ENCODE measurements around the gene PPFIBP2. TPM values are rescaled to one million over a fixed set of nuclear protein-coding genes. Genes with fewer than 3 reads are reported as not detected.

Gene PPFIBP2
- total RNA-seq, 2 donors from 2014 or later, result 63.5 to 81.1 TPM

DNA sequence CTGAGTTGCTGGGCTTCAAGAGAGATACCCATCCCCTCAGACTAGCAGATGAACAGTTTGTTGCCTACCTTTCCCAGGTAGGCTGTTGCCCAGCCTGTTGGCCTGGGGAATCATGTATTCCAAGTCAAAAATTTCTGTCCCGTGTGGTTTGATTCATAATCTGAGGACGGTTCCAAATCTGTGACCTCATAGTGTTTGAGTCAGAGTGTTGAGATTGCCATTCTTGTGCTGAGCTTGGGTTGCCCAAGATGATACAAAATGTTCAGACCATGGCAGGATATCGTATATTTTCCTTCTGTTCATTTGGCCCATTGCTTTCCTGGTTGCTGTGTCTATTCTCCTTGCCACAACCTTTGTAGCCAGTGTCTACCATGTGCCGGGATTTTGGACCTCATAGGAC is 95.2 kb downstream of the PPFIBP2 start:
- intact Hi-C loops (cut with DNase I, micrococcal nuclease), result no loop called here
- ATAC-seq, result no peak
- no peak for DNase-seq

DNA sequence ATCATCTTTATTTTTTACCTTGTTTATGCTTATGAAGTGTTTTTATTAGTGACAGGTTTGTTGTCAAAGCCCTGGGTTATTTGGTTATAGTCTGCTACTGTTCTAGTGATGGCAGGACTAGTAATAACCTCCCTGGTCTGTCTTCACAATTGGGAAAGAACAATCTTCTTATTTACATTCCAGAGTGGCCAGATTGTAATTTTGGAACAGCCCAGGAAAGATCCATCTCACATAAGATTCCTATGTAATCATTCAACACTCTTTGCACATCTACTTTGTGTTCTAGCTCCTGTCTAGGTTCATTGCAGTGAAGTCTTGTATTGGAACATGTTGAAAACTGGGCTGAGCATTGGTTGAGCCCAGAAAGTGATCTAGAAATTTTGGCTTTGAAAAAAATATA is 95.7 kb downstream of the PPFIBP2 start:
- ATAC-seq (no peak), DNase-seq (no peak)
- intact Hi-C loops (cut with DNase I, micrococcal nuclease), result no loop called here

DNA sequence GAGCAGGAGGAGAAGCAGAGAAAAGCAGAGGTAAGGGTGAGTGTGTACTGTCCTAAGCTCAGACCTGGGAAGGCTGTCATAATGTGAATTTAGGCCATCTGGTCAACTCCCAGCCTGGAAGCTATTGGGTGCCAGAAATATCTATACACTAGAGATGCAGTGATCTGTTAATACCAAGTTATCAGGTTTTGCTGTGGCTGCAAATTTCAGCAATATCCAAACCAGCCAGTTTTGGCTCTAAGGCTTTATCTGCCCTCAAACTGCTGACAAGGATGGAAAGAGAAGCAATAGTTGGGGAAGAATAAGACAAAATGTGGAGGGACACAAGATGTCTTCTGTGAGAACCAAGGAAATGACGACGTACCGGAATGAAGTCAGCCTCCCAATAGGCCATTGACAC is 96.6 kb downstream of the PPFIBP2 start:
- ATAC-seq, result no peak
- no peak for DNase-seq
- intact Hi-C loops (cut with DNase I, micrococcal nuclease), result no loop called here

DNA sequence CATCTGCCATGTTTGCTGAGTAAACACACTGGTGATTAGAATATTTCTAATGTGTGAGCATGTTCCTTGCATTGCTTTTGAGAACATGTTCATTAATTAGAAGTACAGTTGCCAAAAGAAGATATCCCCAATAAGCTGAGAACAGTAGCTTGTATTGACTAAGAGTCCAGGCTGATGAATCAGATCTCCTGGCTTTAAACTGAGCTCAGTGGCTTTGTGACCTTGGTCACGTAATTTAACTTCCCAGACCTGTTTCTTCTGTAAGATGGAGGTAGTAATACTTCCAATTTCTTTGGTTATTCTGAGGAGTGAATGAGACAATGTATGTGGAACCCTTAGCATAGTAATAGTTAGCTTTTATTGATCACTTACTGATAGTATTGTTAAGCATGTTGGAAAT is 97.6 kb downstream of the PPFIBP2 start:
- intact Hi-C loops (cut with DNase I, micrococcal nuclease), result no loop called here
- DNase-seq (no peak), ATAC-seq (no peak)

DNA sequence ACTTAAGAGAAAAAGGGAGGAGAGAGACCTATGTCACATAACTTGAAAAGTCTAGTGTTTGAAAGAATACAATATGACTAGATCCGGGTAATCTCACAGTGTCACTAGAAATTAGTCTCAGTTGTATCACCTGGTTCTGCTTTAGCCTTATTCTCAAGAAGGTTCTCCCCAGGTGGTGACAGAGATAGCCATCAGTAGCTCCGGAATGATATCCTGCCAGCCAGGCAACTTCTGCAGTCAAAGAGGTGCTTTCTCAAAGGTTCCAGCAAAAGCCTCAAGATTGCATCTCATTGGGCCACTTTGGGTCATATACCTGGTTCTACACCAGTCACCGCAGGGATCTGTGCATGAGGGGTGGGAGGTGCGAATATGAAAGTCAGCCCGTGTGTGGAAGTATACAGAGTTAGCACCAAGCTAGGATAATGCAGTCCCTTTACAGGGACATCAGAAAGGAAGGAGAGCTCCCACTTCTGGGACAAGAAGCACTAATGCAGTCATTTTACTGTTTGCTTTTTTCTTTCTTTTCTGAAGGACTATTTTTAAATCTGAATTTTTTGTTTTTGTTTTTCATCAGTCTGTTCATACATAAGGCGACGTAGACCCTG is 98.4 kb downstream of the PPFIBP2 start:
- intact Hi-C loops (cut with DNase I, micrococcal nuclease), result no loop called here
- ATAC-seq (no peak), DNase-seq (no peak)

DNA sequence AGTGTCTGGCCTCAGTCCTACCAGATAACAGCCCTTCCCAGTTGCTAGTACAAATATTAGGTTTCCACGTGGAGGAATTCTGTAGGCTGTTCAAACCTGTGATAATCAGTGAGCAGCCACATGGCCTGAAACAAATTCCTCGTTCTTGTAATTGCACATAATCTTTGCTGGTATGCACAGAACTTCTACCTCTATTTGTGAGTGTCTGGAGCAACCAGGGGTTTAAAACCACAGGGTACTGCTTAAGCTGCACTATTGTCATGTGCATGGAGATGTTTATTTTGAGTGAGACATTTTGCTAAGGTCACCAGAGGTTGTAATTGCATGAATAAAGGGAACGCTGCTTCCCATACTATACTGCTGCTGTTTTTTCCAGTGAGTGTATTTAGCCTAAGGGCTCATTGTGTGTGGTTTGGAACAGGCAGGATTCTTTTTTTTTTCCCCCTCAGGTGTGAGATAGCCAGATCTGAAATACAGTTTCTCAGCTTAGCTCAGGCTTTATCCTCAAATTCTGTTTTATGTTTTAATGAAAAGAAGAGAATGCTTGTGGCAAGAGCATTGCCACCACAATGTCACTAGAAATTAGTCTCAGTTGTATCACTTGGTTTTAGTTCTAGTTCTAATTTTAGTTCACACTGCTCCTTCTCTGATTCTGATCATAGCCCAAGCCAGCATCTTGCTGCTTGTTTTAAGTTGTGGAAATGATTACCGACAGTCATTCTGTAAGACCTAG is 99.0 kb downstream of the PPFIBP2 start:
- ATAC-seq (peak; percentile 34), DNase-seq (no peak)
- intact Hi-C loops (cut with DNase I, micrococcal nuclease), result no loop called here

DNA sequence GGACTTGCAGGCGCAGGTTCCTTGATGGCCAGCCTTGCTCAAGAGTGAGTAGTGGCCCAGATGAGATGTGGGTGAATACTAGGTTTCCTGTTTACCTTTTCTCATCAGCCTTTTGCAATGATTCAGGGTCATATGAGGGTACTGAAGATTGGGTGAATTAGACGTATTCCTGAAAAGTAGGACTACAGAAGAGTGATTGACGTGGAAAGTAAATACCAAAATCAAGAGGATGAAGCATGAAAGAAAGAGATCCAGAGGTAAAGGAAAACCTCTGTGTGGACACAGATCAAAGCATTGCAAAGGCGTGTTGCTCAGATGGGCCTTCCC is 99.6 kb downstream of the PPFIBP2 start:
- ATAC-seq, result no peak
- intact Hi-C loops (cut with DNase I, micrococcal nuclease), result no loop called here

DNA sequence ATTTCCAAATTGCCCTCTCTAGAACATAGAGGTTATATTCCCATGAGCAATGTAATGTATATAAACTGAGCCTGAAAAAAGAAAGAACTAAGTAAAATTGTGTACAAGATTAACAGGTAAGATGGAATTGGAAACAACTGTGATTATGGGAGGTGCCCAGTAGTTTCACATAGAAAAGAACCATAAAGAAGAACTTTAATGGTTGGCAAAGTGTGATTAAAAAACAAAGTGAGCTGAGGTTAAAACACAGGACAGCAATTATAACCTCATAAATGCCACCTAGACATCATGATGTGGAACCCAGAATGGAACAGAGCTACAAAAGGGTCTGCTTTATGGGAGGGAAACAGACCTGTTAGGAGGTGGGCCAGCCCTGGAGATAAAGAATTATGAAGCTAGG is 100.9 kb downstream of the PPFIBP2 start:
- intact Hi-C loops (cut with DNase I, micrococcal nuclease), result no loop called here
- ATAC-seq (peak; percentile 72), DNase-seq (no peak)

More for the DNA sequence above, 99.6 kb downstream of the PPFIBP2 start:
- no peak for DNase-seq

DNA sequence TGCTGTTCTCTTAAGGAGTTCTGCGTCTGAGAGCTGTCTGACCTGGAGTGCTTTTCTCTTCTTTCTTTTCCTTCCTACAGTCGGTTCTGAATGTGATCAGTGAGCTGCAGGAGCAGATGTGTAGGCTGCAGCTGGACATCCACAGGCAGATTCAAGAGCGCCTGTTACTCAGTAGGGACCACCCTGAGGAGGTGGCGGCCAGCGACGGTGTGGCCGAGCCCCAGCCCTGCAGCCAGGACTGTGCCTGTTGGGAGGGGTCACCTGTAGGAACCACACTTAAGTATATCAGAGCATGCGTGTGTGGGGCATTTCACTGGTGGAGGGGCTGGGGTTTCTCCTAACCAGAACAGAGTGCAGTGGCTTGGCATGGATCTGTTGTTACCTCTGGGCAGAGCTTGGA is 103.2 kb downstream of the PPFIBP2 start:
- intact Hi-C loops (cut with DNase I, micrococcal nuclease), result no loop called here
- DNase-seq (no peak), ATAC-seq (no peak)

DNA sequence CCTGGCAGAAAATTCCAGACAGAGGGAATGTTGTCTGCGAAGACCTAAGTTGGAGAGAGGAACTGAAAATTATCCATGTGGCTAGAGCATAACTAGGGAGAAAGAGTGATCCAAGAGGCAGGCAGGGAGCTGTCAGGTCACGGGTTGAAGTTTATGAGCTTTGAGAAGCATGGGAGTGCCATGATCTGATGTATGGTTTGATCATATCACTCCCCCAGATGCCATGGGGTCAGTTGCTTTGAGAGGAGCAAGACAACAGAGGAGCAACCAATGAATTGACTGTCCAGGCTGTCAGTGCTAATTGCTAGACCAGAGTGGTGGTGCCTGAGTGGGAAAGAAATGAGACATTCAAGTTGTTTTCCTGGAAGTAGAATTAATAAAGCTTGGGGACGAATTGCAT is 105.5 kb downstream of the PPFIBP2 start:
- intact Hi-C loops (cut with DNase I, micrococcal nuclease), result no loop called here
- ATAC-seq (no peak), DNase-seq (no peak)

DNA sequence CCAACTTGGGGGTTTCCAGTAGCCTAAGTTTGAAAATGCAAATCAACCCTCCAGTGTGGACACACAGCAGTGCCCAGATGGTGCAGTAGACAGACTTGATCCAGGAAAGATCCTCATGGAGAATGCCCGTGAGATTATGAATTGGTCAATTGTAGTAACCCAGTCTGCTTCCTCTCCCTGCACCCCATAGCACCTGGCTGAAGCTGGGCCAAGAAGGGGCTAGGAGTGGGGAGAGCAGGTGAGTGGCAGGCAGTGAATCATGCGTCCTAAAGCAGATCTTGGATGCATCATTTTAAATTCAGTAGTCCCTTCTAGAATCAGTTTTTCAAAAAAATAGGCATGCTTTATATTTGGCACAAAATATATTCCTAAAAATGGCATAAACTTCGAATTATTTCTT is 107.3 kb downstream of the PPFIBP2 start:
- DNase-seq (no peak), ATAC-seq (no peak)
- intact Hi-C loops (cut with DNase I, micrococcal nuclease), result no loop called here

DNA sequence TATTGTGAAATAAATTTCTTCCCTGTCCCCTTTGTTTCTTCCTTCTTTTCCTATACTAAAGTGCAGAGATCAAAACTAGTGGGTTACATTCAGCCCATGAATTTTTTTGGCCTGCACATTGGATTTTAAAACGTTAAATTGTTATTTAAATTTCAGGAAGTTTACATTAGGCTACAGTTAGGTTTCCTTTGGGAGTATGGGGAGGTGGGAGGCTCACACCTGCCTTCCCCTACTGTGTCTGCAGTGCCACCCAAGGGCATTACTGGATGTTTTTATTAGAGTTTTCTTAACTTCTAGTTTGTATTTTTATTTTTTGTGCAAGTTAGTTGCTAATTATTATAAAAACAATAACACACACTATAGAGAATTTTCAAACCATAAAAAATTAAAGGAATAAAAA is 107.8 kb downstream of the PPFIBP2 start:
- ATAC-seq, result no peak
- DNase-seq, result no peak
- intact Hi-C loops (cut with DNase I, micrococcal nuclease), result no loop called here

DNA sequence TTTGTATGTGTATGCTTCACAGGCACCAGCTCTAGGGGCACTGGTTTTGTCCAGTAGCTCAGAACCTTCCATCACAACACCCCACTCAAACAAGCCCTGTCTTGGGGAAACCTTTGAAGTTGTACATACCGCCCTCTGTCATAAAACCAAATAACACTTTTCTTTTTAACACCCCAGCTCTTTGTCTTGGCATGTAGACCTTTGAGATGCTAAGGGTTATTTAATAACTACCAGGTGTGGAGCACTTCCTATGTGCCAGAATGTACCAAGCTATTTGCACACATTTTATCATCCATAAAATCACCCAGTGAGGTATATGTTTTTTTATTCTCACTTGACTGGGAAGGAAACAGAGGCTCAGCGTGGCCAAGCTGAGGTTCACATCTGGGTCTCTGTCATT is 108.9 kb downstream of the PPFIBP2 start:
- ATAC-seq (peak; percentile 94), DNase-seq (no peak)
- intact Hi-C loops (cut with DNase I, micrococcal nuclease), result no loop called here

DNA sequence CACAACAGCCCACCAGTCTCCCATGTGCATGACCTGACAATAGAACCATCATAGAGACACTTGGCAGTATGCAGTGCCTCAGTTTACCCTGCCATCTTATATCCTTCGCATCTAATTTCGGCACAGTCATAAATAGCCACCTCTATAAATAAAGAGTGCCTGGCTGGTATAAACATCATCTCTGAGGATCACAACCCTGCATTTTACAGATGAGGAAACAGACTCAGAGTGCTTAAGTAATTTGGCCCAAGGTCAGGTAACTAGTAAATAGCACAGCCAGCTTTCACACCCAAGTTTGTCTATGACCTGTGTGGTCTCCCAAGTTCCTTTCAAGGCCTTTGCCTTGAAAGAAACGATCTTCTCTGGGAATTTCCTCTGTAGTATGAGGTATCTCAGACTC is 114.9 kb downstream of the PPFIBP2 start:
- DNase-seq (no peak), ATAC-seq (peak; percentile 36)
- intact Hi-C loops (cut with DNase I, micrococcal nuclease), result no loop called here

DNA sequence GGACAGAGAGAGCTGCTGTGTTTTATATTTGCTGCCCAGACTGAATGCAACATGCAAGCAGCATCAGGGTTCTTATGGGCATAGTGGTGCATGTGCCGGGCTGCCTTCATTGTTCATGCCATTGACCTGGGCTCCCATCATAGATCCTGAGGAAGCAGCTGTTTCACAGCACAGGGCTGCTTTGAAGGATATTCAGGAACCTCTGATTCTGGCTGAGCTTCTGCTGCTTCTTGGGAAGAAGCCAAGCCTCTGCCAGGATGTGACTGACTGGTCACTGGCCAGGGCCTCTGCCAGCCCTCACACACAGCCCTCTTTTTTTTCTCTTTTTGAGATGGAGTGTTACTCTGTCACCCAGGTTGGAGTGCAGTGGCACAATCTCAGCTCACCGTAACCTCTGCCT is 116.2 kb downstream of the PPFIBP2 start:
- ATAC-seq (no peak), DNase-seq (no peak)
- intact Hi-C loops (cut with DNase I, micrococcal nuclease), result no loop called here

DNA sequence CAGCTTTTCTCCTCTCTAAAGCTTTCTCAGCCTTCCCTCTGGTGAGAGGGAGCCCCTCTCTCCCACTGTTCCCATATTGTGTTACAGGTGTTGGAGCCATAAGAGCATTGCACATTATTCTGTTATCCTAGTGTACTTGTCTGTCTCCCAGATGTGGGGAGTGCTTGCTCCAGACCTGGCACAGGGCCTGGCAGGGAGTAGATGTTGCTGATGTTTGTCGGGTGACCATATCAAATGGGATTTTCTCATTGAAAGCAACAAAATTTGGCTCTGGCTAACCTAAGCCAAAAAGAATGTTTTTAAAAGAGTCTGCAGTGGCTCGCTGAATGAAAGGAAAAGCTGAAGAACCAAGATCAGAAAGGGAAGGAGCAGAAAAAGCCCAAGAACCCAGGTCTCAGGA is 118.4 kb downstream of the PPFIBP2 start:
- intact Hi-C loops (cut with DNase I, micrococcal nuclease), result no loop called here
- DNase-seq, result no peak
- no peak for ATAC-seq

DNA sequence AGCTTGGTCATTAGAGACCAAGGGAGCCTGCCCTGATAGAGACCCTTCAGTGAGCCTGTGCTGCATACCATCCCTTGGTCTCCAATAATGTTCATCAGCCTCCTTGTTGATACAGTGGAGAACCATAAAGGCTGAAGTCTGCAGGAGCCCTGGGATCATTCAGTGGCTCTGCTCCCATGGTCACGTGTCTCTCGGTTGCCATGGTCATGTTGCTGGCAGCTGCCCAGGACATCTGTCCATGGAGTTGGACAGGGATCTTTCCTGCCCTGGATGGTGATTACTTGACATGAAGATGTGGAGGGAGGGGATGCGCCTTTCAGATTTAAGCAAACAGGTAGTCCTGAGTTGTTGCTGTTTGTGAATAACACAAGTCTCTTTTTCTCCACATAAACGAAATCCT is 121.3 kb downstream of the PPFIBP2 start:
- DNase-seq (peak in 1 of 2 donors; percentile 32), ATAC-seq (no peak)

DNA sequence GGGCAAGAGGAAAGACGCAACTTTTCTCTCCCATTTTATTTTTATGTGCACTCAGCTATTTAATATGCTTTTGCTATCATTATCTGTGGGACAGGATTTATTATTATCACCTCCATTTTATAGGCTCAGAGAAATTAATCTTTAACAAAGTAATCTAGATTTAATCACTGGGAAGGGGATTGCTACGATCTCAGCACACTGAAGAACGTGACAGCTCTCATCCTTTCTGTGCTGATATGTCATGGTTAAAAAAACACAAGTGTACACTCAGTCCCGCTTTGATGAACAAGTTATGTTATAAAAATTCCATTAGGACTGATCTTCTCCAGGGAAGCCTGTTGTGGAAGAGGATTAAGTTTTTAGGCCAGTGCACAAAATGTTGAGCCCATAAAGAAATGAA is 121.9 kb downstream of the PPFIBP2 start:
- DNase-seq, result no peak
- intact Hi-C loops (cut with DNase I, micrococcal nuclease), result no loop called here
- ATAC-seq, result no peak

More for the DNA sequence above, 121.3 kb downstream of the PPFIBP2 start:
- intact Hi-C loops (cut with DNase I, micrococcal nuclease), result no loop called here

DNA sequence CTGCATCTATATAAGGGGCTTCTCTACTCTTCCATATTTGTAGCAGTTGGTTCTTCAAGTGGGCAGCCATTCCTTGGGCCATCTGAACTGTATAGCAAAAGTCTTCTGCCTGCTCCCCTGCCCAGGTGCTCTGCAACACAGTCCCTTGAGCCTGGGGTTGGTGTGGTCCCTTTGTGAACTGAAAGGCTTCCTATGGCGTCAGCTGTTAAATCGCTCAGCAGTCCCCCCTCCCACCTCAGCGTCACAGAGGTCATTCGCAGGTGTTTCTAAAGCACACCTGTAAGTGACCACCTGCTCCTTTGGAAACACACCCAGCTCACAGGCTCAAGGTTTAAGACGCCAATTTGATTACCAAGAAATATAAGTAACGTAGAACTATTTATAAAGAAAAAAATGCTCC is 122.6 kb downstream of the PPFIBP2 start:
- intact Hi-C loops (cut with DNase I, micrococcal nuclease), result no loop called here
- DNase-seq (no peak), ATAC-seq (no peak)

DNA sequence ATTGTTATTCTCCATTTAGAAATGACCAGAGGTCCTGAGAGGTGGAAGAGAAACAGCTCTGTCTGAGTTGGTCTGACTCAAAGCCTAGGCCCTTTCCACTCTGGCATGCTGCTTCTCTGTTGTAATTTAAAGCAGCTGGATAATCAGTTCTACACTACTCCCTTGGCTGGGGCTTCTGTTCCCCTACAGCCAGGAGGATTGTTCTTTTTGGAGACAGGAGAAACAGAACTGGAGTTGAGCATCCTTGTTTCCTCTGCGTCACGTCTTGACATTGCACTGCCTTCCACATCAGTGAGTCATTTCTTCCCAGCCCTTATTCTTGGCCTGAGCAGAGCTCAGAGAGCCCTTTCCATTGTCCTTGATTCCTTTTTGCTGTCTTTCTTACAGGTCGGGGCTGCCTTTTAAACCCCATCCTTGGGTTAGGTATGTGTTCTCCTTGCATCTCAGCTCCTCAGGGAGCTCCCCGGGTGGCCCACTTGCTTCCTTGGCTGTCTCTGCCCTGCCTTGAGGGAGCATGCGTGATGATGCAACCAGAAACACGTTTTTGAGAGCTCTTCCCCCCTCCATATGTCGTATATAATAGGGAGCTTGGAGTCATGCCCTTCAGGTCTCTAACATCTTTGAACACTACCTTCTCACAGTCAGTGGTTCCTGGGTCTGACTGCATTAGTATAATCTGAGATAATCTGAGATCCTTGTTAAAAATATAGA is 123.8 kb downstream of the PPFIBP2 start:
- intact Hi-C loops (cut with DNase I, micrococcal nuclease), result no loop called here
- DNase-seq, result no peak
- no peak for ATAC-seq

Measured in left colon (tissue), 2 donors.